Stimulated activated naive CD4-positive, alpha-beta T cell (primary cell): ENCODE measurements around the gene ACACB.
A peak's percentile ranks its signal among the peaks of the same experiment; 100 is the strongest.

ENCODE experiments used
- DNase-seq, 6 experiments: peaks; one replicate each; lab custom pipeline; 2025; lab: John Stamatoyannopoulos, UW

Gene ACACB

DNA sequence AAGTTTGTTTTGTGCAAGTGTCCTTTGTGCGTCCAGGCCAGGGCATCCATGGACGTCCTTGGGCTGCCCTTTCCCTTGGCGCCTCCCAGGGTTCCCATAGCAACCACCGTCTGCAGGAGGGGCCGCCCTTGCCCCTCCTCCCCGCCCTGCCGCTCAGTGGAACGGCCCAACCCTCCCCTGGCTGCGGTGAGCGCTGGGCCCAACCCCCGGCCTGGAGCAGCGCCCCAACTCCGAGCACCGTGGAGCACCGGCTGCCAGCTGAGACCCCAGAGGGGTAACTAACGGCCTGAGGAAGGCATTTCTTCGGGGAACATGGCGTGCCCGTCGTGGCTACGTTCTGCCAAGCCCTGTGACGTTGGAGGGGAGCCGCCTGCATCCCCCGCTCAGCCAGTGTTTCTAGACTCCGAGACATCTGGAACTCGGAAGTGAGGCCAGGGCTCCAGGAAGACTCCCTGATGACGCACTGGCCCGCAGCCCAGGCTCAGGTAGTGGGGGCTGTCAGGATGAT, 5.3 kb upstream of the ACACB start:
- peak; percentile 28 to 61 (median 40) for DNase-seq

- DNase-seq = no peak
Measured at GRCh38 chr12:109112720-109113465, 3.5 kb upstream of the ACACB start.

DNA sequence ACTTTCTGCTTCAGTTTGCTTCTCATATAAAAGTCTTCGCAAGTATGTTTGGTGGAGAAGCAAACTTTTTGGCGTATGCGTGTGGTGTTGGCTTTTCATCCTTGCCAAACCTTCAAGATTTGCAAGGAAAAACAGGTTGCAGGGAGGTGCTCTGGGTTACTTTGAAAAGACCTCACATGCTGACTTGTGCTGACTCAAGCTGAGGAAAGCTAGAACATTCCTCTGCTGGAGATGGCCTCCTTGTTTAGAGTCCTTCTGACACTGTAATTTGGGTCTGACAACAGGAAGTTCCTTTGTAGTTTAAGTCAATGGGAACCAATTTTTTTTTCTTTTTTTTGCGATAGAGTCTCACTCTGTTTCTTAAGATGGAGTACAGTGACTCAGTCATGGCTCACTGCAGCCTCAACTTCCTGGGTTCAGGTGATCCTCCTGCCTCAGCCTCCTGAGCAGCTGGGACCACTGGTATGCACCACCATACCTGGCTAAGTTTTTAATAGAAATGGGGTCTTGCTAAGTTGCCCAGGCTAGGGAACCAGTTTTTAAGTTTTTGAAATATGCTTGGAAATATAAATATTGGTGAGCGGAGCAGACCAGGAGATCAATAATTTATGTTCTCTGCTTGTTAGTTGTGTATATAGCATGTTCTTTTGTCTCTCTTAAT, 2.6 kb upstream of the ACACB start:
- no peak for DNase-seq

DNA sequence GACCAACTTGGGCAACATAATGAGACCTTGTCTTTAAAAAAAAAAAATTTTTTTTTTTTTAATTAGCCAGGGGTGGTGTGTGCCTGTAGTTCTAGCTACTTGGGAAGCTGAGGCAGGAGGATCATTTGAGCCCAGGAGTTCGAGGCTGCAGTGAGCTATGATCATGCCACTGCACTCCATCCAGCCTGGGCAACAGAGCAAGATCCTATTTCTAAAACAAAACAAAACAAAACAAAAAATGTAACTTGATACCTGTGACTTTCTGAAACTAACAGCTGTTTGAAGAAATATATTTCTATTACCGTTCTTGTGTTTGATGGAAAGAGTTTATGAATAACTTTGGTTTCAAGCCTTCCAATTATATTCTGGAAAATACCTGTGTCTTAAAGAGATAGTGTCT, 1.7 kb upstream of the ACACB start:
- no peak for DNase-seq

GRCh38 chr12:109115404-109115757, 1.0 kb upstream of the ACACB start:
- no peak for DNase-seq

DNA sequence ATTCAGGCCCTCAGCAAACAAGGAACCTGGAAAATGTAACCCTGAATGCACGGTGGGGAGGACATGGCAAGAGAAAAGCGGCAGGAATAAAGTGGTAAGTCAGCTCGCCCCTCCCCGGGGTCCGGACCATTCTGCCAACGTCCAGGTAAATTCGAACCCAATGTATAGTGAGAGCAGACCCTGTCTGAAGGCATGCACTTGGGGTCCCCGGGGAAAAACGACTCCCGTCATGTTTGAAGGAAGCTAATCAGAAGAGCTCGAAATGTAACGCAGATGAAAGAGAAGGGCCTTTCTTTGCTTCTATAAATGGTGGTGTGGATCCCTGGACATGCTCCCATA, 193 bp downstream of the ACACB start:
- no peak for DNase-seq

DNA sequence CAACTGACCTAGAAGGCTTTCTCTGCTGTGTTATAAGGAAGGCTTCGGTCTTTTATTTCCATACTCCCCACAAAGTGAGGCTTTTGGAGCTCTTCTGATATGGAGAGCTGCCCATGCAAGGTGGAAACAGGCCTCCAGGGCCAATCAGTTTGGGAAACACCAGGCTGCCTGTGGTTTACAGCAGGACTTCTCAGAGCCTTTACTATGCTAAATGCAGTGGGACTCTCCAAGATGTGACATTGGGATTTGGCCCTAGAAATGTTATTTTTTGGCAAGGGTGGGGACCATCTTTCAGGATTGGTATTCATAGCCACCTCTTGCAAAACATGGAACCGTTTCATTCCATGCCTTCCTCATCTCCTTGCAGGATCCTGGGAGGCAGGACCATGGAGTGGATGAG, 3.7 kb downstream of the ACACB start:
- no peak for DNase-seq

DNA sequence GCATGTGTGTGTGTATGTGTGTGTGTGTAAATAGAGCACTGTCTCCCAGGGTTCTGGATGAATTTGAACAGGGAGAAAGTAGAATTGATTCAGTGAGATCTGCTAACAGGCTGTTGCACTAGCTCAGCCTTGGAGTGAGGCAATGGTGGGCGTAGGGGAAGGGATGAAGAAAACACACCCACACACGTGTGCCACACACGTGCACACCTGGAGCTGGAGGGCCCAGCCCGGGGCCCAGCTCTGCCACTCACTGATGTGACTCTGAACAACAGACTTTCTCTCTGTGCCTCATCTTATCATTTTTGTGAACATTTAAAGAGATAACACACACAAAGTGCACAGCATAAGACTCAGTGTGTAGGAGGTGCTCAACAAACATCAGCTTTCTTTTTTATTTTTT, 4.2 kb downstream of the ACACB start:
- DNase-seq = no peak

DNA sequence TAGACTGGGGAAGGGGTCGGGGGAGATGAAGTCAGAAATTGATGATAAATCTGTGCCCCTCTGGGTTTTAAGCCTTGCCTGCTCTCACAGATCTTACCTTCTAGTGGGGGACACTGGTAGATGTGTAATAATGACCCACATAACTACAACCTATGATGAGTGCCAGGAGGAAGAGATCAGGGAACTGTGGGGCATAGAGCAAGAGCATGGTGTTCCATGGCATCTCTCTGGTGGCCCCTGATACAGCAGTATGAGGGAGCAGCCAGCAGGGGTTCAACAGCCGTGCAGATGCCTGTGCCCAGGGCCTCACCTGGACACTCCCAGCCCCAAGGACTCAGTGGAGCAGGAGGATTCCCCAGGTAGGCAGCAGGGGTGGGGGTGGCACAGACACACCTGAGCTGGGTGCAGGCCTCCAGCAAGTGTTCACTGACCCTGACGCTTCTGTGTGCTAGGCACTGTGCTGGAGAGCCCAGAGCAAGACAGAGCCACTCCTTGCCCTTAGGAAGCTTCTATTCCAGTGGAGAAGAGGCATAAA, 5.0 kb downstream of the ACACB start:
- no peak for DNase-seq

GRCh38 chr12:109124878-109125648, 8.7 kb downstream of the ACACB start:
- no peak for DNase-seq

GRCh38 chr12:109125791-109126190, 9.4 kb downstream of the ACACB start:
- DNase-seq = no peak

- no peak for DNase-seq
Measured at GRCh38 chr12:109126784-109127183, 10.4 kb downstream of the ACACB start.

GRCh38 chr12:109127533-109128242, 11.3 kb downstream of the ACACB start:
- no peak for DNase-seq

GRCh38 chr12:109130297-109131153, 14.1 kb downstream of the ACACB start:
- DNase-seq = no peak

GRCh38 chr12:109131154-109132050, 15.0 kb downstream of the ACACB start:
- no peak for DNase-seq

DNA sequence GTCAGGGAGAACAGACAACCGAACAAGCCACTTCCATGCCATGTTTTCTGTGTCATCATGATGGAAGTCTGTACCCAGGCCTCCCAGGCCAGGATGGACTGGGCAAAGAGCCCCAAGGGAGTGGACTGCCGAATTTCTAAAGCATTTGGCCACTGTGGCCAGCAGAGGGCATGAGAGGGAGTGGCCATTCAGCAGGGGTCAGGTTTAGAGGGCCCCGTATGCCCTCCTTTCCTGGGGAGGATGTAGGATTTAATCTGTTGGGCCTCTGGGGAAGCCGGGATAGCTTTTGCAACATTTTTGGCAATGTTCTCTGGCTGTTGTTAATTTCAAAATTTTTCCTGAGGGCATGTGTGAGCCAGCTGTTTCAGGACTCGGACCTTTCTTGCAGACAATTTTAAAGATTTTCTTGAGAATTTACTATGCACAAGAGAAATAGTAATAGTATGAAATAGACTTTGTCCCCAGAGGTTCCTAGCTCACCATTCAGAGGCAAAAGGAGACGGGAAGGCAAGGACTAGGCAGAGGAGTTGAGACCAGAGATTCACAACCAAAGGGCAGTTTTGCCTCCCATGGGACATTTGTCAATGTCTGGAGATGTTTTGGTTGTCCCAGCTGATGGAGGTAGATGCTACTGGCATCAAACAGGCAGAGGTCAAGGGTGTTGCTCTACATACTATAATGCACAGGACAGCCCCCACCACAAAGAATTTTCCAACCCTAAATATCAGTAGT, 18.0 kb downstream of the ACACB start:
- no peak for DNase-seq

DNA sequence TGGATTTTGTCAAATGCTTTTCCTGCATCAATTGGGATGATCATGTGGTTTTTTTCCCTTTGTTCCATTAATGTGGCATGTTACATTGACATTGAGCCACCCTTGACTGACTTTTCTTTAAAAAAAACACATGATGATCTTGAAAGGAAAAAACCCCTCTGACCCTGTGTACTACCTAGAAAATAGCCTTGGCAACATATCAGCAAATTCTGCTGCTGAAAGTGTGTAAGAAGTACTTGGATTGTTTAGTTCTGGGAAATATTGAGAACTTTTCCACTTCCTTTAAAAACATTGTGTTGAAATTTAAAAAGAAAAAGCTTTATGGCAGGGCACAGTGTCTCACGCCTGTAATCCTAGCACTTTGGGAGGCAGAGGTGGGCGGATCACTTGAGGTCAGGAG, 20.7 kb downstream of the ACACB start:
- DNase-seq = no peak

DNA sequence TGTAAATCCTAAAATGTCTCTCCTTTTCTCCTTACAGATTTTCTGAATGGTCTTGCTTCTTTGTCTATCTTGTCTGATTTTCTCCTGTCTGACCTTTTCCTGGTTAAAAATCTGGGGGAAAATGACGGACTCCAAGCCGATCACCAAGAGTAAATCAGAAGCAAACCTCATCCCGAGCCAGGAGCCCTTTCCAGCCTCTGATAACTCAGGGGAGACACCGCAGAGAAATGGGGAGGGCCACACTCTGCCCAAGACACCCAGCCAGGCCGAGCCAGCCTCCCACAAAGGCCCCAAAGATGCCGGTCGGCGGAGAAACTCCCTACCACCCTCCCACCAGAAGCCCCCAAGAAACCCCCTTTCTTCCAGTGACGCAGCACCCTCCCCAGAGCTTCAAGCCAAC, 23.0 kb downstream of the ACACB start:
- no peak for DNase-seq

GRCh38 chr12:109139791-109140190, 23.4 kb downstream of the ACACB start:
- DNase-seq = no peak
